HG03442 (cell line): ENCODE results near the gene MRPL40.

ENCODE experiments used
- ATAC-seq: cut with Tn5 transposase; IDR thresholded peaks from one replicate; pipeline ENCODE4 v1.9.1; 2021; ENCODE audit warnings: mild to moderate bottlenecking, moderate library complexity; ENCODE audit not compliant: unreplicated experiment

The MRPL40 gene

DNA sequence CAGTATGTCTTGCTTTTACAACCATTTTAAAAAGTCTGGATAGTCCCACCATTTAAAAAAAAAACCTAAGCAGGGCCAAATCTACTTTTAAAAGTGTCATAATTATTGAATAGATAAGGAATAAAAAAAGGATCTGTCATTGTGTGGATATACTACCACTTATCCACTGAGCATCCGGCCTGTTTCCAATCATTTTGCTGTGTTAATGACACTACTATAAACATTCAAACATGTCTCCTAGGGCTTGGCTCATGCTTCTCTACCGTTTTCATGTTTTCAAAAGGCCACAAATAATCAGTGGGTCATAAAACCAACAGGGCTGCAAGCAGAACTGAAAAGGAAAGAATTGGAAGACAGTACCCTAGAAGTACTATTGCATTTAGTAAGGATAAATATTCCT is 27.7 kb downstream of the MRPL40 start:
- no peak for ATAC-seq

DNA sequence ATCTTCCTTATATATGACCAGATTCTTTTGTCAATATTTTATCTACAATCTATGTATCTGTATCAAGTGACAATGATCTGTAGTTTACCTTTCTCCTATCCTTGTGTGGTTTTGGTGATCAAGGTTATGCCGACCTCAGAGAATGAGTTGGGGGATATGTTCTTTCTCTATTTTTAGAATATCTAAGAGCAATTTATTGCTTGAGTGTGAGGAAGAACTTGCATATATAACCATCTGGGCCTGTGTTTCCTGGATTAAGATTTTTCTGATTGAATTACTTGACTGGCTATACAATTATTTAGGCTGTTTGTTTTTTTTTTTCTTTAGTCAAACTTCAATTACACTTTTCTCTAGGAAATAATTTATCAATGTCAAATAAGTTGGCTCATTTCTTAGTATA is 29.2 kb downstream of the MRPL40 start:
- no peak for ATAC-seq

DNA sequence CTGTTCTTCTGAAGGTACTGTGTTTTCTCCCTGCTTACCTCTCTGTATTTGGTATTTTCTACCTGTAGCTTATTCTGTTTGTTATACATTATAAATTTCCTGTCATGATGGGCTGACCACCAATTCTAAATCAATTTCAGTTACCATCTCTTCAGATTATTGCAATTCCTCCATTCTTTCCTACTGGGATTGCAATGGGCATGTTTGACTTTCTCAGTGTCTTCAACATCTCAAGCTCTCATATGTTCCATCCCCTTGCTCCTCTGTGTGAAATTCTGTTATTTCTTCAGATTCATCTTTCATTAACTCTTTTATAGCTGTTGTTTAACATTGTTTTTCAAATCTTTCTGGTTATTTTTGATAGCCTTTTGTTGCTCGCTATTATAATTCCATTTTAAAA is 30.7 kb downstream of the MRPL40 start:
- no peak for ATAC-seq

DNA sequence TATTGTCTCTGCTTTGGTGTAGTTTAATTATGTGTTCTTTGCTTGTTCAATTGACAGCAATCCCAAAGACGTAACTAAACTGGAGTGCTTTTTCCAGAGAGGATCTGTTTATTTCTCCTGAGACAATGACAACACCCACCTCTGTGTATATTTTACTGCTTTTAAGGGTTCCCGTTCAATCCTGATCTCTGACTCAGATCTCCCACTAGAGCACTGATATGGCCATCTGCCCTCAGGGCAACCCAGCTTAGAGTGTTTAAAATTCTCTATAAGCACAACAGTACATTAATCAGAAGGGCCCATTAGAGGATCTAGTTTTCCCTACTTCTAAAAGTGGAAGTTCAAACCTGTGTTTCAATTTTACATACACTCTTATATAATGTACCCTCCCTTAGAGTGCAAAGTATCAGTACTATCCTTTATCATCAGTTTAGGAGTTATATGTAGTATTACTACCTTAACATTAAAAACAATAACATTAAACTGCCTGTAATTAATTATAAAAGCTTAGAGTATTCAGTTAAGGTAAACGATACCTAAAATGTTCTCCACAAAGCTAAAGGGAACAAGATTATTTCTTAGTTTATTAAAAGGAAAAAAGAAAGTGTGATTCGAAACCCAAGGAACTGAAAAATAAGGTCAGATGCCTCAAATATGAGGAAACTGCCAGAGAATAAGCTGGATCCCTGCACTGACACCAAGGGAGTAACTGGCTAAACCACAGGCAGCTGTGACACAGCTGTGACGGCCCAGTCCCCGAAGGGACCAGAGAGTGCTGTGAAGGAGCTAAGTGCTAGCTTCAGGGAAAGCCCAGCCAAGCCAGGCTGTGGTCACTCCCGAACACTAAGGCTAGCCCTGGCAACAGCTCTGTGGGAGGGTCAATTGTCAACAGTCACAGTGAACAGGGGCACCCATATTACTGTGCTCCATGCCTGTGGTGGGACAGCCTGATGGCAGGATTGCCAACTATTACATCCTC is 31.4 kb downstream of the MRPL40 start:
- ATAC-seq, result no peak

DNA sequence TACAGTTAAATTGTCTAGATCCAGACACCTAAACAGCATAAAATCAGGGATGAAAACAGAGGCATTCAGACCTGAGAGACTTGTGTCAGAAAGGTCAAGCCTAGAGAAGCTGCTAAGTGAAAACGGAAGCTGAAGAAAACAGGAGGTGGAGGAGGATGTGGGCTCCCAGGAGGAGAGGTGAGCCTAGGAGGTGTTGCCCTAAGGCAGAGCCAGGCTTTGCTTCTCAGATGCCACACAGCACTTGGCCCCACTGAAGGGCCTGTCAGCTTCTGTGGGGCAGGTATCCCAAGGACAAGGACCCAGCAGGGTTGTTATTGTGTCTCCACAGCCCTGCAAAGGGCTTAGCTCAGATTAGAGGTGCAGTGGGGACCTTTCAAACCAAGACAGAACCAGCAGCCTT is 32.2 kb downstream of the MRPL40 start:
- no peak for ATAC-seq

DNA sequence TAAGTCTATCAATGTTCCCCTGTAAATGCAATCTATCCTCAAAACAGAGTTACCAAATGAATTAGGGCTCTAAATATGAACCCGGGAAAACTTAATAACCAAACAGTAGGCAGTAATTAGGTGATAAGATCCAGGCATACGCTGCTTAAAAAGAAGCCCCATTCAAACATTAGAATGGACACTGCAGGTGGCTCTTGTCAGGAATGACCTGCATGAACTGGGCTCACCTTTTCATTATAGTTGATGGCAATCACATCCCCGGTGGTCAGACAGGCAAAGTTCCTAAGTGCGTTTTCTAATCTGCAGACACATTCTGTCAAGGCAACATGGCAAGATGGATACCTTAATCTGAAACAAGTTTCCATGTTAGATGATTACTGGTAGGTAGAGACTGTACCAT is 32.6 kb downstream of the MRPL40 start:
- no peak for ATAC-seq

DNA sequence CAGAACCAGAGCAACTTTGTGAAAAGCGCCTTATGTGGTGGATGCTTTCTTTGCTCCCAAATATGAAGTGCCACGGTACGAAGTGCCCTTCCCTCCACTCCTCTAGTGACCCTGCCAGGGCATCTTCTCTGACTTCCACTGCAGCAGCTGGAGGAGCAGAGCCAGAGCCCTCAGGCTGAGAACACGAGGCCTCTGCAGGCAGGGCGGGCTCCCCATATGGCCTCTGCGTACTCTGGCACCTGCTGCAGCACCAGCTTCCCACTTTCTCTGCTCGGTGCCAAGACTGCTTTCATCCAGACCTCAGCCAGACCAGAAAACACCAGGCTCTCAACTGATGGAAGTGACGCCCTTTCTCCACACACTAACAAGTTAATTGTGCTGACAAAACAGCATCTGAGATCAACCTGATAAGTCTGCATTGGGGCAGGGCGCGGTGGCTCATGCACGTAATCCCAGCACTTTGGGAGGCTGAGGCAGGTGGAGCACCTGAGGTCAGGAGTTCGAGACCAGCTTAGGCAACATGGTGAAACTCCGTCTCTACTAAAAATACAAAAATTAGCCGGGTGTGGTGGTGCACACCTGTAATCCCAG is 33.9 kb downstream of the MRPL40 start:
- no peak for ATAC-seq

DNA sequence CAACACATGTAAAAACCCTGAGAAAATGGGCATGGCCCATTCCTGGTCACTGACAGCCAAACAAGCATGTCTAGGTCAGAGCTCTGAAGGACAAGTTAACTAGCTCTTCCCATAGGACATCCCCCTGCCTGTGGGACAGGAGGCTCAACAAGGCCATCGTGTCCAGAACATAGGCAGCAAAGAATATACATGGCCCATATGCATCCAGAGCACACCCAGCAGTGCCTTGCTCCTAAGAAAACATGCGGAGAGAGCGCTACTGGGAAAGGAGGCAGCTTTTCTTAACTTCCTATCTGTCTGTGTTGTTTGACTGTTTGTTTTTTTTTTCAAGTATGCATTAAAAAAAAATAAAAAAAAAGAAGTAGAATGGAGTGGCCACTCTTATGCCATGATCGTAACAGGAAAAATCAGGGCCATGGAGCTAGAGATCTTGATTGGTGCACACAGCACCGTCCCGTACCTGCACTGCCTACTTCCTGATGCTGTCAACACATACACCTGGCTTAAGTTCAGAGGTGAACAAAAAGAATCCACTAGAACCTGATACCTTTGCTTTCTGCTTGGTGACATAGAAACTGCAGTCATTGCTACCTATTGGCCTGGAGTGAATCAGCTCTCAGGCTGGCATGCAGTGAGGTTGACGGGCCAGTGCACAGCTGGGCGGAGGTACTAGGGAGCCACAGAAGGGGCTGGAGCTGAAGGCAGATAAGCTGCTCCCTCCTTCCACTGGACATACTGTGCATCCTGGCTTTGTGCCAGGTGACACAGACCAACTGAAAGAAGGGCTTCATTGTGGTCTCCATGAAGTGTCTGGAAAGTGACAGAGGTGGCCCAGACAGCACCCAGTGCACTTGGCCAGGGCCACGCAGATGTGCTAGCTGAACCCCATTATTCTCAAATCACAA is 34.8 kb downstream of the MRPL40 start:
- ATAC-seq, result no peak

DNA sequence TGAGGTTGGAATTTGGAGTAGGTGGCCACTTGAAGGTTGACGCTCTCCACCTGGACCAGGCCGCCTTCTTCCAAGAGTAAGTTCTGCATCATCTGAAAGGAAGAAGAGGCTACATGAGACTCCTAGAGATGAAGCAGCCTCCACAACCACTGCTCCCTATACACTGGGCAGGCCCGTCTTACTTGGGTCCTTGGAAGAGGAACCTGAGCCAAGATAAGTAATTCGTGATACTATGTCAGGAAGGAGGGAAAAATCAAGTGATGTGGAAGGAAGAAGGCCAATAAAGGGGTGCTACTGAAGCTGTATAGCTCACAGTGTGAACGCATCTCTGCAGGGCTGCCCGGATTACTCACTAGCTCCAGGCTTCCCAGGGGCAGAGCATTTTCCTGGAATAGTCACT is 35.6 kb downstream of the MRPL40 start:
- no peak for ATAC-seq

DNA sequence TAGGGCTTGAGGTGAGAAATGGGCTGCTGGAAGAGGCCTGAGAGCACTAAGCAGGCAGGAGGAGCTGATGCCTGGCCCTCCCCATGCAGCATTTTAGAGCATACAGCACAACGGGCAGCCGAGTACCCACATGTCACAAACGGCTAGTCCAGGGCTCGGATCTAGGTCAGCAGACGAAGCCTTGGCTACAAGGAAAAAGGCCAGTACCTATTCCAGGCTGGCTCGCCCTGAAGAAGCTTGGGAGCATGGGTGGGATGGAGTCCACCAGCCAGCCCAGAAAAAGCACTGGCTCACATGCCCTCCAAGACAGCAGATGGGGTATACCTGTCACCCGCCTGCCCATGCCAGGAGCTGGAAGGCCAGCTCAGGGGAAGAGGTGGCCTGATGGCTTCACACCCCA is 37.1 kb downstream of the MRPL40 start:
- no peak for ATAC-seq

DNA sequence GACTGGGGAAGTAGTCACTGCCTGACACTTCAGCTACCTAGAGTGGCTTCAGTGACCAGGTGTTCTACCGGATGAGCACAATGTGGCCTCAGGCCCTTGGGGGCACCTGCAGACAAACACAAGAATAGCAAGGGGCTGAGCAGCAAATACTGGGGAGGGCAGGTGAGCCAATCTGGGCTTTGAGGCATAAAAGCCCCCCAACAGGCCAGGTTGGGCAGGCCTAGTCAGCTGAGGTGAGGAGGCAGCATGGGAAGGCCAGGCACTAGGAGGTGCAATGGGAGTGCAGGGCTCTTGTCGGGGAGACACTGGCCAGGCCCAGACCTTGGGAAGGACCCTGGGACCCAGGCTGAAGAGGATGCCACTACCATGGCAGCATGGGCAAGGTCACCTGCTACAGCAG is 37.7 kb downstream of the MRPL40 start:
- no peak for ATAC-seq

DNA sequence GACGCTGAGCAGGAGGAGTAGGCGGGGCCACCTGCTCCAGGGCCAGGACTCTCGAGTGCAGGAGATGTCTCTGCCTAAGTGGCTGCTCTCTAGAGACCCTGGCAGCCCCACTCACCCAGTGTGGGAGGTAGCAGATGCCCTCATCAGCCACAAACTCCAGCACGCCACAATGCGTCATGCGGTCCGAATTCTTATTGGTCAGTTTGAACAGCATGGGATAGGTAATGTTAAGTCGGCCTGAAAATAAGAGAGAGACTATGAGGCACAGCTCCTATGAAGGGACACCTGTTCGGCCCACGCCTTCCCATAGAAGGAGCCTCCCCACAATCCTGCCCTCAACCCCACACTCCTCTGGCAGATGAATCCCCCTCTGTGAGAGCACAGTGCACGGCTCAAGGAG is 39.2 kb downstream of the MRPL40 start:
- no peak for ATAC-seq

DNA sequence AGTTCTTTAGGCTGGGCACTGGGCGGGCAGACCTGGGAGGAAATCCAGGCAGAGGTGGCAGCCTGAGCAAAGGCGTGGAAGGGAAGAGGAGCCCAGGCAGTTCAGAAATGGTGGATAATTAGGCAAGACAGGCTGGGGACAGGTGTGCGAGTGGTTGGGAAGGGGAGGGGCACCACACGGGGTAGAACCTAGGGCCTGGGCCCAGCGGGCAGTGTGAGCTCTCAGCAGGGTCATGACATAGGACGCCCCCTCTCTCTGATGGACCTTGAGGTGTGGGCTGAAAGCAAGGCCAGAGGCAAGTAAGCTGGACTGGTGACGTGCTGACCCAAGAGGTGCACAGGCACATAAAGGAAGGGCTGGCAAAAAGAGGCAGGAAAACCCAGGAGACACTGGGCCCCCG is 39.9 kb downstream of the MRPL40 start:
- ATAC-seq, result no peak

DNA sequence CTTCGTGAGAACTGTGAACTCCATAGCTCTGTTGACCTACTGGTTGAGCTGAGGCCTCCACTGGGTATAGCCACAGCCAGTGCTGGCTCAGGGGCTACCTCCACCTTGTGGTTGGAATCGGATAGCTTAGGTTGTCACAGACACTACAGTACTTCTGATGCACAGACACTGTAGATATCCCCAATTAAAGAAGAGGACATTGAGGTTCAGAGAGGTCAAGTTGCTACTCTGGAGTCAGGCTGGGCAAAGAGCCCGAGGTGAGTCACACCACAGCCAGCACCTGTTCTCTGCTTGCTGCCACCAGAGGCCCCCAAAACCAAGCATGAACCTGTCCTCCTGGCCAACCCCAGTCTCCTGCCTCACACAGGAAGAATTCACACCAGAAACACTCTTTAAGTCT is 41.2 kb downstream of the MRPL40 start:
- ATAC-seq, result no peak

DNA sequence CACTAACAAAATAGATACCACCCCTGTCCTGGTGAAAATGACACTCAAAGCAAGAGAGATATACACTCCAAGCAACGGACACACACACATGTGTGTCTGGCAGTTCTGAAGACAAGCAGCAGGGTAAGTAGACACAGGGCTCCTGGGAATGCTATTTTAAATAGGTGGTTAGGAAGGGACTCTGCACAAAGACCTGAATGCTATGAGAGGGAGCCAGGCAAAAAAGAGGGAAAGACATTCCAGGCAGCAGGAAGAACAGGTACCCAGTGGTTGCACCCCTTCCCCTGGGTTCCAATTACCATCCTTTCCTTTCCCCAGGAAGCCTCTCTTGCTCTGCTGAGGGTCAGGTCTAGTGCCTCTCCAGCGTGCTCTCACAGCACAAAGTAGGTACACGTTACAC is 43.7 kb downstream of the MRPL40 start:
- no peak for ATAC-seq

DNA sequence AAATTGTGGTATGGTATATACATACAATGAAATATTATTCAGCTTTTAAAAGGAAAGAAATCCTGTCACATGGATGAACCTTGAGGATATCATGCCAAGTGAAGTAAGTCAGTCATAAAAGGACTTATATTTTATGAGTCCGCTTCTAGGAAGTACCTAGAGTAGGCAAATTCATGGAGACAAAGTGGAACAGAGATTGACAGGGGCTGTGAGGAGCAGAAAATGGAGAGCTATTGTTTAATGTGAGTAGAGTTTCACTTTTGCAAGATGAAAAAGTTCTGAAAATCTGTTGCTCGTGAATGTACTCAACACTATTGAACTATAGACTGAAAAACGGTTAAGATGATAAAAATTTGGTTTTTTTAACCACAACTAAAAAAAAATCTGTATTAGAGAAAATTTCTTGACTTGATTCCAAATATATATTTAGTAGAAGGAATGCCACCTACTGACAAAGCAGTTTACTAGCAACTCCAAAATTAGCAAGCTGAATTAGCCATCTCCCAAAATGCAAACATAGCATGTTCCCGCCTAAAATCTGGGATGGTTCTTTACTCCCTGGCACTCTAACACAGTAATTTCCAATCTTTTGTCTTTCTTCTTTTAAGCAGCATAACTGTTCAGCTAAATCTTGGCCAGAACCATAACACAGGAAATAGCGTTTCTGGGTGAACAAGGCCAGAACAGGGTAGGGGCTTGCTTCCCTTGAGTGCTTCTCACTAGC is 45.1 kb downstream of the MRPL40 start:
- ATAC-seq, result no peak

DNA sequence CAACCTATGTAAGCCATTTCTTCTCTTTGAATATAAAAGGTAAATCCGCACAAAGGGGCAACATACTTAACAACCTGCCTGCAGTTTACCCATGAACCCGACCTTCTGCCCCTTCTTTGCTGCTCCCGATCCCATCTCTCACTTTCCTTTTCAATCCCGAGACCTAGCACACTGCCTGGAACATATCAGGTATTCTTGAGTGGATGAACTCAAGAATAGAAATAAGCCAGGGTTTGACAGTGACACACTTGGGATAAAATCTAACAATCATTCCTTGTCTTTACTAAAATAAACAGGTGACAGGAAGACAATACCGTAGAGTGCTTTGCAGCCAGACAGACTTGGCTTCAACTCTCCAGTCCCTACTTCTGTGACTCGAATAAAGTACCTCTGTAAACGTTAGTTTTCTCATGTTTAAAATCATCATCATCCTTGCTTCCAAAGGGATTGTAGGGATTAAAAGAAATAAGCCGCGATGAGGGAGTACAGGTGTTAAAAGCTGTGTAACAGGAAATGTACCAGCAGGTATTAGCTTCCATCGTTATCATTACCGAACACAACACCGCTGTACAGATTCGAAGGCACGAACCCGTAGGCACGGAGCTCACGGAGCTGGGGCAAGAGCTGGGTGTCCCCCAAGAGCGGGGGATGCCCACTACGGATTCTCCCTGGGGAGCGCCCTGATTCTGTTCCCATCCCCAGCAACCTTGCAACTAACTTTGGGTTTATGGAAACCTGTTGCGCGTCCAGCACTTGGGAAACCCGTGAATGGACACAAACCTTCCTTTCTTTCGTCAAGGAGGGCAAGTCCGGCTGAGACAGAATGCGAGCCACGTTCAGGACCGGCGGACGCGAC is 45.9 kb downstream of the MRPL40 start:
- no peak for ATAC-seq

DNA sequence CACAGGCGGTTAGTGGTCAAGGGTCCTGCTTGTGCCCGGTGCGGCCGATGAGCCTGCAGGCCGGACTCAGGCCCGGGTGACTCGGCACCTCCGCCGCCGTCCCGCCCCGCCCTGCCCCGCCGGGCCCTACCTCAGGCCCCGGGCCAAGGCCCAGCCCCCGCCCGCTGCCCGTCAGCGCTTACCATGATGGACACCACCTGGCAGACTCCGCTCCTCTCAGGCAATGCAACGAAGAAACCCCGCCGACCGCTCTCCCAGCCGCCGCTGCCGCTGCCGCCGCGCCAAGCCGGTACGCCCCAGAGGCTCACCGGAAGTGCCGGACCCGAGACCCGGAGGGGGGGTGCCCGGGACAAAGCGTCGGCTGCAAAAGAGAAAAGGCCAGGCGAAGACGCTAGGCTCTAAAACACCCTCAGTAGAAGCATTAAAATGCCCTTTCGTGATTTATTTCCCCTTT is 46.6 kb downstream of the MRPL40 start, which contains the start of gene UFD1:
UFD1 (minus strand) TSS at position 293 of the 454 bp plus-strand sequence; CDS start at position 185, 108 bp downstream.
- ATAC-seq, result peak; percentile 45

DNA sequence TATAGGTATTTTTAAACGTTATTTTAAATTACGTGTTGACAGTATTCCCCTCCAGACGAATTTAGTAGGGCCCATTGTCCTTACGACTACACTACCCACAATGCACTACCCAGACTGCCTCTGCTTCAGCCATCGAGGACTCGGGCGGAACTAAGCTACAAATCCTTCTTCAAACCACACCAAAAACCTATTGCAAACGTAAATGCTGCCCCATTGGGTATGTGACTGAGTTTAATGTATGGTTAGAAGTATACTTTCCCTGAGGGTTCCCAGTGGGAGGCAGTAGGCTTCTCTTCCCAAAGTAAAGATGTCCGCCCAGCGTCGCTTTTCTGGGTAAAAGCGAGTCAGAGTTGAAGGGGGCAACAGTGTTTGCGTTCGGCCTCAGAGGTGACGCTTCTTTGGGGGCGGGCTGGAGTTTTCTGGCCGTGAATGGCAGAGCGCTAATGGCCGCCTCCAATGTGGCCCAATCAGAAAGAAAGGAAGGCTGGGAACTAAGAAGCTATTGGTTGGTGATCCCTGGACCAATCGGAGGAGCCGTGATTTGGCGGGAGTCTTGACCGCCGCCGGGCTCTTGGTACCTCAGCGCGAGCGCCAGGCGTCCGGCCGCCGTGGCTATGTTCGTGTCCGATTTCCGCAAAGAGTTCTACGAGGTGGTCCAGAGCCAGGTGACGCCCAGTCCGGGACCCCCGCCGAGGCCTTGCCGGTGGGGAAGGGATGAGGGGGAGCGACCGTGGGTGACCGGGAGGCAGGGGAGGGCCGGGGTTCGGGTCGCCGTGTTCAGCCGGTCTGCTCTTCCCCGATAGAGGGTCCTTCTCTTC is 47.2 kb downstream of the MRPL40 start, which contains the start of gene CDC45:
CDC45 (plus strand) TSS at position 566 of the 818 bp plus-strand sequence; CDS start at position 615, 49 bp downstream.
- peak; percentile 85 for ATAC-seq
